HG02884 (cell line): ENCODE results near the gene CLDN2.
"Not testable (repeated sequence)": the region's sequence is repeated elsewhere in the genome, so short reads cannot be mapped to it uniquely, and the experiment has no call there.

Source experiments
- ATAC-seq: cut with Tn5 transposase; IDR thresholded peaks from one replicate; pipeline ENCODE4 v1.9.1; 2021; ENCODE audit warnings: mild to moderate bottlenecking, moderate library complexity; ENCODE audit not compliant: unreplicated experiment

The CLDN2 gene

GRCh38 chrX:106955004-106955772, 35.0 kb downstream of the CLDN2 start:
- no peak for ATAC-seq

GRCh38 chrX:106957856-106958255, 37.7 kb downstream of the CLDN2 start:
- no peak for ATAC-seq

GRCh38 chrX:106959901-106960300, 39.7 kb downstream of the CLDN2 start:
- no peak for ATAC-seq

- ATAC-seq = no peak
These were observed 42.9 kb downstream of the CLDN2 start for GRCh38 chrX:106963111-106963510.

GRCh38 chrX:106964290-106964689, 44.1 kb downstream of the CLDN2 start:
- ATAC-seq = no peak

- not testable (repeated sequence) for ATAC-seq
These were observed 46.3 kb downstream of the CLDN2 start for GRCh38 chrX:106966547-106966946.

GRCh38 chrX:106972896-106973295, 52.7 kb downstream of the CLDN2 start:
- ATAC-seq = no peak

- no peak for ATAC-seq
These were observed 53.4 kb downstream of the CLDN2 start for GRCh38 chrX:106973433-106974149.

GRCh38 chrX:106976416-106976815, 56.2 kb downstream of the CLDN2 start:
- ATAC-seq = no peak
